HG02973 (cell line): ENCODE results near the gene SH3BP5L.
A peak's percentile ranks its signal among the peaks of the same experiment; 100 is the strongest.
"Not testable (repeated sequence)": the region's sequence is repeated elsewhere in the genome, so short reads cannot be mapped to it uniquely, and the experiment has no call there.

Experiments
- ATAC-seq: cut with Tn5 transposase; IDR thresholded peaks from one replicate; pipeline ENCODE4 v1.9.1; 2021; ENCODE audit warnings: moderate library complexity; ENCODE audit not compliant: unreplicated experiment

The SH3BP5L gene

GRCh38 chr1:248830718-248831017 is 5.0 kb upstream of the SH3BP5L start:
- ATAC-seq, result not testable (repeated sequence)

GRCh38 chr1:248828845-248829244 is 3.1 kb upstream of the SH3BP5L start:
- no peak for ATAC-seq

- peak; percentile 3 for ATAC-seq
Measured at GRCh38 chr1:248825573-248825908, 174 bp downstream of the SH3BP5L start.

- no peak for ATAC-seq
Measured at GRCh38 chr1:248825136-248825535, 579 bp downstream of the SH3BP5L start.

- no peak for ATAC-seq
Measured at GRCh38 chr1:248824701-248825100, 1.0 kb downstream of the SH3BP5L start.

- no peak for ATAC-seq
Measured at GRCh38 chr1:248824301-248824700, 1.4 kb downstream of the SH3BP5L start.

- ATAC-seq, result no peak
Measured at GRCh38 chr1:248823517-248824001, 2.2 kb downstream of the SH3BP5L start.

GRCh38 chr1:248822148-248823032 is 3.3 kb downstream of the SH3BP5L start:
- ATAC-seq, result peak; percentile 16

GRCh38 chr1:248821641-248822040 is 4.1 kb downstream of the SH3BP5L start:
- no peak for ATAC-seq

GRCh38 chr1:248821101-248821500 is 4.6 kb downstream of the SH3BP5L start:
- no peak for ATAC-seq

GRCh38 chr1:248820041-248820585 is 5.6 kb downstream of the SH3BP5L start:
- ATAC-seq, result no peak

GRCh38 chr1:248818505-248819374 is 7.0 kb downstream of the SH3BP5L start:
- peak; percentile 58 for ATAC-seq

GRCh38 chr1:248817065-248817464 is 8.7 kb downstream of the SH3BP5L start:
- no peak for ATAC-seq

- no peak for ATAC-seq
Measured at GRCh38 chr1:248816042-248816851, 9.5 kb downstream of the SH3BP5L start.

GRCh38 chr1:248815407-248816034 is 10.2 kb downstream of the SH3BP5L start:
- no peak for ATAC-seq

- no peak for ATAC-seq
Measured at GRCh38 chr1:248814351-248814750, 11.4 kb downstream of the SH3BP5L start.

GRCh38 chr1:248813546-248813945 is 12.2 kb downstream of the SH3BP5L start:
- ATAC-seq, result no peak

GRCh38 chr1:248812736-248813425 is 12.8 kb downstream of the SH3BP5L start:
- no peak for ATAC-seq
